NCI-H524 treated with DMSO at 0.1 percent for 48 hours (cell line): ENCODE results near the gene CIB1.
"Not testable (repeated sequence)": the region's sequence is repeated elsewhere in the genome, so short reads cannot be mapped to it uniquely, and the experiment has no call there.

Source experiments
- DNase-seq: peaks from one replicate; lab custom pipeline; 2025; lab: John Stamatoyannopoulos, UW

Gene CIB1

DNA sequence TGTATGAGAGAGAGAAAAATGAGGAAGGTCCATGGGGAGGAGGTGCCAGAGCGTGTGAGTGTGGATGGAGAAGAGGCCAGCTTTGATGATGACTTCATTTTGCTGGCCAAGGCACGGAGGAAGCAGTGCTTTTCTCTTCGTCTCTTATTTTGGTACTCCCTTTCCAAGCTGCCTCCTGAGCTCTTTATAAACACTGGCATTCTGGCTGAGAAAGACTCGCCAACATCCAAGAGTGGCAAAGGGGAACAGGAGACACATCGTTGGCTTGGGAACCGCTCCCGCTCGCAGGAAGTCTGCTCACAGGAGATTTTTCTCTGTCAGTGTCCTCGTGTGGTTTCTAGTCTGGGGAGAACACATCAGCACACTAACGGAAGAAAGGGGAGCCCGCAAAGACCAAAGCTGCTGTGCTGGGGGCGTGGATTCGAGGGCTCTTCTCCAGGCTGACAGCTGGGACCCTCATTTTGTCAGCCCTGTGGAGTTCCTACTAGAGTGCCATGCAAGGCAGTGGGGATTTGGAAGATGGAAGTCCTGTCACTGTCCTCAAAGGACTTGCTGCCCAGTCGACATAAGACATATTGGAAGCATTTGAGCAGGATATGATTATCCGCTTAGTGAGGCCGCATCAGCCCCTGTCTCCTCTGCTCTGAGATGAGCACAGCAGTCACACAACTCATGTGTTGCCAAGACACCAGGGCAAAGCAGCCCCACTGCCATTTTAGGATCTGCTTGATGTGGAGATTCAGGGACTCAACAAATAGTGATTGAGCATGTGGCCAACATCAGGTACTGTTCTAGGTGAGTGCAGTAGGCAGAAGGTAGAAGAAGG, 40.6 kb downstream of the CIB1 start:
- DNase-seq = no peak

DNA sequence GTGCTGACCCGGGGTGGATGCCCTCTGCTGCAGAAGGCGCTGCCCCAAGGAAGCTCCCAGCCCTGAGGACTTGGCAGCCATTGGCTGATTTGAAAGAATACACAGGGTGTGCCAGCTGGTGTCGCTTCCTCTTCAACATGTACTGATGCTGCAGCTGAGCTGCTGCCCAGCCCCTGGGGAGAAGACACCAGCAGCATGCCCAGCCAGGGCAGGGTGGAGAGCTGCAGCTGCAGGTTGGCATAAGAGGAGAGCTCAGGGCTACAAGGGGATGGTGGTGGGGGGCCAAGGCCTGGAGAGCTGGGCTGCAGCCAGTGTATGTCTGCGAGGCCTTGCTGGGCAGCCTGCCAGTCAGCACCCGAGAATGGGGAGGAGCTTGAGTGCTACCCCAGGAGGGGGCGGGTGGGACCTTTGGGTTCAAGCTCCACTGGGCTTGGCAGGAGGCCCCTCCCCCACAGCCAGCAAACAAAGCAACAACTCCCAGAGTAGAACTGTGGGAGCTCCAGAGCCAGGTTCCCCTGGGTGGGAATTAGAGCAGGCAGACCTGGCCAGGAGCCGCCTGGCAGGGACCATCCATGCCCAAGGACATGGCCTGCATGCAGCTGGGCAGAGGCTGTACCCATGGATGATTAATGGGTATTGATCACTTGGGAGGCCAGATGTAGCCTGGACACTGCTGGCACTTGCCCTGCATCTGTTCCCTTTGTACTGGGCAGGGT, 41.8 kb downstream of the CIB1 start:
- peak; percentile 74 for DNase-seq

DNA sequence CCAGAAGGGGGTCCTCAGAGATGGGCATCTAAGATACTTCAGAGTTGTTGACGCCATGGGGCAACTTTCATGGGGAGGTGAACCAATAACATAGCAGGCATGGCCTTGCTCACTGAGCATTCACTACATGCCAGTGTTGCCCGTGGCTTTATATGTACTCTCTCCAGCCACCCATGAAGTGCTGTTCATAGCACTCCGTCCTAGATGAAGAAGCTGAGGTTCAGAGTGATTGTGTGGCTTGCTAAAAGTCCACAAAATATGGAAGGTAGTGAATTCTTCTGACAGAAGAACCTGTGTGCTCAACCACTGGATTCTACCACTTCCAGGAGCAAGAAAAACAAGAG, 42.4 kb downstream of the CIB1 start:
- no peak for DNase-seq

DNA sequence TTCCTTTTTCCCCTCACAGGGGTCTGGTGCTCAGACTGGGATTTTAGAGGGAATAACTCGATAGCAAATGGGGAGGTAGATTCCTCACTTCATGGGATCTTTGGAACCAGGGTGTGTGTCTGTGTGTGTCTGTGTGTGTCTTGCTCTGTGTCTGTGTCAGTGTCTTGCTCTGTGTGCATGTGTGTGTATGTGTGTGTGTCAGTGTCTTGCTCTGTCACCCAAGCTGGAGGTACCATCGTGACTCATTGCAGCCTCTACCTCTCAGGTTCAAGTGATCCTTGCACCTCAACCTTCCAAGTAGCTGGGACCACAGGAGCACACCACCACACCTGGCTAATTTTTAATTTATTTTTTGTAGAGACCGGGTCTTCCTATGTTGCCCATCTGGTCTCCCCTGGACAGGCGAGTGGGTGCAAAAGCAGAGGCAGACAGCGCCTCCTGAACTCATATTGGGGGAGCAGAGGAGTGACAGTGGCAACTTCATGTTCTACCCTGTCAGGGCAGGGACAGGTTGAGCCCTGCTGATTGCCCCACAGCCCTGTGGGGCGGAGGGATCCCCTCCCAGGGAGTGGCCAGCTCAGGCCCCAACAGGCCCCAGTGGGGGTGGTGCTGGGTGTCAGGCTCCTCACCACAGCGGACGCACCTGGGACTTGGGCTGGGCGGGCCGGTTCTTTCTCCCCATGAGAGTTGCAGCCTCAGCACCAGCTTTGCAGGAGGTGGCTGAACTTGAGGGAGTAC, 43.0 kb downstream of the CIB1 start:
- DNase-seq = no peak

DNA sequence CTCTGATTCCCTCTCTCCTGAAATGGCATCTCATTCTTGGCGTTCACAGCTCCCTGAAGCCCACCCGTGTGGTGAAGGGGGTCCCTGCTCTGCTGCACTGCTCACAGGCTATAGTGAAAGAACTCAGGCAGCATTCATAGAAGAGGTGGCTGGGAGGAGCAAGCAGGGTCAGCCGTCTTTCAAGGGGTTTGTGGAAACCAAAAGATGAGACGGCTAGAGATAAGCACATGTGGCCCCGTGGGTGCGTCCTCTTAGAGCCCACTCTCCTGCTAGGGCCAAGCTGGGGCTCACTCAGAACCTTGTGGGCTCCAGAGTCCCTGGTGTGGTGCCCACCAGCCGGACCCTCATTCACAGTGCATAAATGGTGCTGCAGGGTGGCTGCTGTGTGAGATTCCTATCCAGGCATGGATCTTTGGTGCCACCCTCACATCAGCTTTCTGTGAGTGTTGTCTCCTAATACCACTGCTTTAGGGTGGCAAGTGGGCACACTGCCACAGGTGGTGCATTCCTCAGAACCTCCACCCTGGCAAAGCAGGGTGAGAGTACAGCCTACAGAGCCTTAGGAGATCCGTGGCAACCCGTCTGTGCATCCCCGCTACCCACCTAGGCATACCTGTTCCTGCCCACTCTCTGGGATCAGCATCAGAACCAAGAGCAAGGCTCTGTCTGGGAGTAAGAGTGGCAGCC, 43.8 kb downstream of the CIB1 start:
- DNase-seq = no peak

DNA sequence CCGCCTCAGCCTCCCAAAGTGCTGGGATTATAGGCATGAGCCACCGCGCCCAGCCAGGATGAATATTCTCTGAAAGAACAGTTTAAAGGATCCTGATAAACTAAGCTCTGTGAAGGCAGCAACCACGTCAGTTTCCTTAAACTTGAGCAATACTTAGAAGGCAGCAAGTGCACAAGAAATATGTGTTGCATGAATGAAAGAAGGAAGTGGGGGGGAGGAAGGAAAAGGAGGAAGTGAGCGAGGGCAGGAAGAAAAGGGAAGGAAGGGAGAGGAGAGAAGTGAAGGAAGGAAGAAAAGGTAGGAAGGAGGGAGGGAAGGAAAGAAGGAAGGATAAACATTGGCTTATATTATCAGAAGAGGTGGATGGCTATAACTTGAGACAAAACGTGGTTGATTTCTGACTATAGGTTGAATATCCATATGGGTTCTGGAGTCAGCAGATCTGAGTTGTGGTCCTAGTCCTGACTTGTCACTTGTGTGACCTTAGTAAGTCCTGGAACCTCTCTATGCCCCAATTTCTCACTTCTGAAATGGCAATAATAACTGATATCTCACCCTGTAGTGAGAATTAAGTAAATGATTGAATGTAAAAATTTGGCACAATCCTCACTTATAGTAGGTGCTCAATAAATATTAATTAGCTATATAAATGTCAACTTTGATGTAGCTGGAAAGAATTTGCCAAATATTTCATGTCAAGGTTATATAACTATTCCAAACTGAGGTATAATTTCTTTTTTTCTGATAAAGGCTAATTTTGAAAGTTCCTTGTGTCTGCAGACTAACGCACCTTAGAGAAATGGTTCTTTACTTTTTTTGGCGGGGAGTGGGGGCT, 44.6 kb downstream of the CIB1 start:
- no peak for DNase-seq

DNA sequence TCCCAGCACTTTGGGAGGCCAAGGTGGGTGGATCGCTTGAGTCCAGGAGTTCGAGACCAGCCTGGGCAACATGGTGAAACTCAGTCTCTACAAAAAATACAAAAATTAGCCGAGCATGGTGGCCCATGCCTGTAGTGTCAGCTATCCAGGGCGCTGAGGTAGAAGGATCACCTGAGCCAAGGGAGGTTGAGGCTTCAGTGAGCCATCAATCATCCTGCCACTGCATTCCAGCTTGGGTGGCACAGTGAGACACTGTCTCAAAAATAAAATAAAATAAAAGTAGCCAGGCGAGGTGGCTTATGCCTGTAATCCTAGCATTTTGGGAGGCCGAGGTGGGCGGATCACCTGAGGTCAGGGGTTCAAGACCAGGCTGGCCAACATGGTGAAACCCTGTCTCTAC, 45.7 kb downstream of the CIB1 start:
- not testable (repeated sequence) for DNase-seq

DNA sequence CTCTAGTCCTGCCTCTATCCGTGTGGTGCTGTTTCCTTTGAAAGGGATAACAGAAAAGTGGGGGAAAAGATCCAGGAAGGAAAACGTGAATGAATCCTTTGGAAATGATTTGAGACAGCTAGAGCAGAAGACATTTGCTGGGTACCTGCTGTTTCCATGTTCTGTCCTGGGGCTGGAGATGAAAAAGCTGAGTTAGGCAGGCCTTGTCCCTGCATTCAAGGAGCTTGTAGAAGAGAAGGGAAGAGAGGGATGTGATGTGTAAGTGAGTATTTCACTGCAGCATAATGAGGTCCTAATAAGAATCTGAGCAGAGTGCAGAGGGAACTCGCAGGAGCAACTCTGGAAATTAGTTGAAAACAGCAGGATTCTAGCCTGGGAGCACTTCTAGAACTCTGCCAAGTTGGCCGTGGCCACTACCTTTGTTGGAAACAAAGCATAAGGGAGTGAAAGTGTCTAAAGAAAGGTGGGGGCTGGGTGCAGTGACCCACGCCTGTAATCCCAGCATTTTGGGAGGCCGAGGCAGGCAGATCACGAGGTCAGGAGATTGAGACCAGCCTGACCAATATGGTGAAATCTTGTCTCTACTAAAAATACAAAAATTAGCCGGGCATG, 46.4 kb downstream of the CIB1 start:
- DNase-seq = no peak

DNA sequence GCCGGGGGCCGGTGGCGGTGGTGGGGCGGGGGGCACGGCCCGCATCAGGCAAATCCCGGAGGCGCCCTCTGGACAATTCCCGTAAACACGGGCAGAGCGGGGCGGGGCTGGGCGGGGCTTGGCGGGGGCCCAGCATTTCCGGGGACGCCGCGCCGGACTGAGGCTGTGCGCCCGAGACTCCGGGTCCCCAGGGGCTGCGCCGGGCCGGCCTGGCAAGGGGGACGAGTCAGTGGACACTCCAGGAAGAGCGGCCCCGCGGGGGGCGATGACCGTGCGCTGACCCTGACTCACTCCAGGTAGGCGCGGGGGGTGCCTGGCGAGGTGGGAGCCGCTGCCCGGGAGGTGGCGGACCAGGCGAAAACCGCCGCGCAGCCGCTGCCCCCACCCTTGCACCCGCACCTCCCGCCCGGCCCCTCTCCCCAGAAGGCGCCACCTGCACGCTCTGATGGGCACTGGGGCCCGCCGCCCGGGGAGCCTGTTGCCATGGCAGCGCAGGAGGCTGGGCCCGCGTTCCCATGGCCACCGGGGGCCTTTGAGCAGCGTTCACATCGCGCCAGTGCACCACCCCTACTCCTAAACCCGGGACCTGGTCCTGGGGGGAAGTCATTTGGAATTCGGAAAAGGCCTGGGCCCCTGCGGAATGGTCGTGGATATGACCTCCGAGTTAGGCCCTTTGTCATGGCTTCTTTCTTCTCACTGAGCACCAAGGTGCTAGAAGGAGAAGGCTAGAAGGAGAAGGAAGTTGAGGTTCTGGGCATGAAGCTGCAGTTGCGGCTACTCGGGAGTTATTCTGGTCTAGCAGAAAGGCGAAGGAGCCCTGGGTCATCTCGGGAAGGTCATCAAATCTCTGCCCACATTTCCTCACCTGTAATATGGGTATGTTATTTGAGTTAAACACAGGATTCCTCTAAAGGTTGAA, 48.7 kb downstream of the CIB1 start:
- peak; percentile 37 for DNase-seq

DNA sequence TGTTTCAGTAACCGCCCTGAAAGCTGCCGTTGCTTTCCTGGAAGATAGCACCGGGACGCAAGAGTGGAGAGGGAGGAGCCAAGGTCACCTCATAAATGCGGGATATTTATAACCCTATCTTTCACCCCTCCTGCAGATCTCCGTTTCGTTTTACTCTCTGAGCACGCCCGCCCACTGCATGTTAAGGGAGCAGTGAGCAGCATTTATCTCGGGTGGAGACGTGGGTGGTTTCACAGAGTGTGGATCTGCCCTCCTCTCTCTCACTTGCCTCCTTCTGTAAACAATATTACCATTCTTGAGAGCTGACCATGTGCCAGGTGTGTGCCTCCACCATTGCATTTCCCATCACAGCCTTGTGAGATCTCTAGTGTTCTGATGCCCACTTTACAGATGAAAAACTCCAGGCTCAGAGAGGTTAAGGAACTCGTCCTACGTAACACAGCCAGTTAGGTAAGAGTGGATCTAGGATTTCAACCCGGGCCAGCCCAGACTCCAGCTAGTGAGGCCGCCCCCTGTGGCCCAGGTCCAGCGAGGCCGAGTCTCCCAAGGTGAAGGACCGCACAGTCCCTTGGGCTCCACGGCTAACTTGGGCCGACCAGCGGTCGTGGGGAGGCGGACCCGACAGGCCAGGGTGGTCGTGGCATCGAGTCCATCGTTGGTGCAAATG, 49.5 kb downstream of the CIB1 start:
- DNase-seq = no peak

DNA sequence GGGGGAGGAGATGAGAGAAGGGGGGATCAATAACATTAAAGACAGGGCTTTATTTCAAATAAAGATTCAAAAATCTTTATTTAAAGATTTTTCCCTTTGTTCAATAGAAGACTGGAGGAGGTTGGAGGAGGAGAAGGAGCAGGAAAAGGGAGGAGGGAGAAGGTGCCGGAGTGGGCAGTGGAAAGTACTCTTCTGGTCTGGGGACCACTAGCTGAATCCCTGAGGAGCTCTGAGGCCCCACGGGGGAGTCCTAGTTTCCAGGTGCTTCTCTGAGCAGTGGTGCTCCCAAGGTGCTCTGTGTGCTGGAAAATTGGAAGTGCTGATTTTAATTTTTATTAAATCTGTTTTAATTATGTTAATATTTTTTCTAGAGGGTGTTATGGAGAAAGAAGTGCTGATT, 52.0 kb downstream of the CIB1 start:
- DNase-seq = no peak
